T-helper 9 cell (primary cell): ENCODE results near the gene GSTT2B.
A peak's percentile ranks its signal among the peaks of the same experiment; 100 is the strongest.
"Not testable (repeated sequence)": the region's sequence is repeated elsewhere in the genome, so short reads cannot be mapped to it uniquely, and the experiment has no call there.

Experiments used
- DNase-seq: peaks from one replicate; pipeline ENCODE4 v3.0.0-alpha.2; 2020

GSTT2B gene

DNA sequence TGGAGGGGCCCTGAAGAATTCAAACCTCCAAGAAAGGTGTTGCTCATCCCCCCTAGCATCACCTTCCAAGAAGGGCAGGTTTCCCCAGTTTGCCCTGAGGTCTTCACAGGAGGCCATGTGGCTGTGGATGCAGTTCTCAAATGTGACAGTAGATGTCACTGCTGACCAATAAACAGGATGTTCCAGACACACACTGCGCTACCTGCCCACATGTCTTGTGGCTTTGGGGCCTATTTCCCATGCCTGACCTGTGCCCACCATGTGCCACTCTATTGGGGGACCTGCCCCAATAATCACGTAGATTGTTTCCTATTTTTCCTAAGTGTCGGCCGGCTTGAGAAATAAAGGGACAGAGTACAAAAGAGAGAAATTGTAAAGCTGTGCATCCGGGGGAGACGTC, 23.4 kb upstream of the GSTT2B start:
- no peak for DNase-seq

DNA sequence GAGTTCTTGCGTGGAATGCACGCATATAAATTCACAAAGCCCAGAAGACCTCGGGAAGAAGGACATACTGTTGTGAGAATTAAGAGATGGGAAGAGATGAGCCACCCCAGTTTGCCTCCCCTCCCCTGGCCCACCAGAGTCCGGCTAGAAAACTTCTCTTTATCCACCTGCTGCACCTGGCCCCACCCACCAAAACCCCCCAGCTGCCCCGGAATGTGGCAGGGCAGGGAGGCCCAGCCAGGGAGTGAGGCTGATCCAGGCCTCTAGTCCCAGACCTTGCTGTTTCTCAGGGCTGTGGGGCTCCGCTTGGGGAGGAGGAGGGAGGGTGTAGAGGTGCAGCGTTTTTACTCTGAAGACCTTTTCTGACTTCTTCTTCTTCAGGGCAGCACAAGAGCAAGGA, 19.6 kb upstream of the GSTT2B start:
- not testable (repeated sequence) for DNase-seq

- DNase-seq = not testable (repeated sequence)
Observed at GRCh38 chr22:23979557-23980240, 18.7 kb upstream of the GSTT2B start, which contains the start of gene GSTT2. Gene GSTT2 (plus strand): TSS chr22:23980134.

DNA sequence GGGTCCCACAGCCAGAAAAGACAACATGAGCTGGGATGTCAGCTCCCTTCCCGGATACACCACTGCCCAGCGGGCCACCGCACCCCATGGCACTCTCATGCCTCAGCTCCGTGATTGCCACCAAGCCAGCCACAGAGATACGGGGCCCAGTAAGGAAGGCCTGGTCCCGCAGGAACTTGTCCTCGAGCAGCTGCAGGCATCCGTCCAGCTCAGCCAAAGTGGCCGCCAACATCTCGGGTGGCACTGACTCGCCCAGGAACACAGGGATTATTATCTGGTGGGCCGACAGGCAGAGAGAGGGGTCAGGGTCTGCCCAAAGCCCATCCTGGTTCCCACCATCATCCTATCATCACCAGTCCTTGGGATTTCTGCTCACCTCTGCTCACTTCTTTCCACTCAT, 16.3 kb upstream of the GSTT2B start:
- not testable (repeated sequence) for DNase-seq

- not testable (repeated sequence) for DNase-seq
Observed at GRCh38 chr22:23974836-23975352, 13.9 kb upstream of the GSTT2B start.

DNA sequence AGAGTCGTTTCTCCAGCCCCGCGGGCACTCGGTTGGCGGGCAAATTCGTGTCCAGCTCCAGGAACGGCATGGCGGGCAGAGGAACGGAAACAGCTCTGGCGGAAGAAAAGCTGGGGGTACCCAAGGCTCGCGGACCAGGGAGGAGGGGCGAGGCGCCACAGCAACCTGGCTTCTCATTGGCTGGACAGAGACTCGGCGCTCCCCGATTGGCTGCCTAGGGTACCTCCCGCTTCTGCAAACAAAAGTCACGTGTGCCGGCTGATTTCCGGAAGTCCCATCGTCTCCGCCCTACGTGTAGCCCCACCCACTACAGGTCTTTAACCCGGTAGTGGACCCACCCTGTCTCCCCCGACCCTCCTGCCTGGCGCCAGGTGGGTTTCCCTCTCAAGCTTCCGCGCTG, 13.3 kb upstream of the GSTT2B start, which contains the start of gene DDT:
Gene DDT, minus strand, starts transcription at position 97 of the 400 bp plus-strand sequence. Its CDS starts 27 bp downstream, at position 70.
- DNase-seq = not testable (repeated sequence)

- DNase-seq = not testable (repeated sequence)
Observed at GRCh38 chr22:23971927-23972326, 10.9 kb upstream of the GSTT2B start.

- DNase-seq = no peak
Observed at GRCh38 chr22:23970816-23971486, 10.0 kb upstream of the GSTT2B start.

GRCh38 chr22:23970201-23970641, 9.2 kb upstream of the GSTT2B start:
- no peak for DNase-seq

DNA sequence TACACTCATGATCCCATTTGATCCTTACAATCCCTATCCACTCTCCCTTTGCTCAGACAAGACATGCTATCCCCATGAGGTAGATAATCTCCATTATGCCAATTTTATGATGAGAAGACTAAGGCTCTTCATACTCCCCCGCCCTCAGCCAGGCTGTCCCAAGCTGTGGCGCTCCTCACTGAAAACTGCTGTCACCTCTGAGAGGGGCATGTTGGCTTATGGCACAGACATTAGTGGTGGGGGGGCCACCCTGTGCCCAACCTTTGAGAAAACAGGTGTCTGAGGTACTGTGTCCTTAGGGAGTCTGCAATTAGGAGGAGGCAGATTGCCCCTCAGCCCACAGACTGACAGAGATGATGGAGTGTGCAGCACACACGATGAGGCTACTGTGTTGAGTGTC, 8.1 kb upstream of the GSTT2B start:
- DNase-seq = no peak

GRCh38 chr22:23966568-23966967, 5.6 kb upstream of the GSTT2B start, which contains the start of gene DDTL:
Gene DDTL (plus strand): TSS chr22:23966888. CDS start chr22:23966915, 27 bp downstream.
- not testable (repeated sequence) for DNase-seq

- not testable (repeated sequence) for DNase-seq
Observed at GRCh38 chr22:23966094-23966493, 5.1 kb upstream of the GSTT2B start.

- DNase-seq = peak; percentile 81
Observed at GRCh38 chr22:23956301-23956900, 4.6 kb downstream of the GSTT2B start.

DNA sequence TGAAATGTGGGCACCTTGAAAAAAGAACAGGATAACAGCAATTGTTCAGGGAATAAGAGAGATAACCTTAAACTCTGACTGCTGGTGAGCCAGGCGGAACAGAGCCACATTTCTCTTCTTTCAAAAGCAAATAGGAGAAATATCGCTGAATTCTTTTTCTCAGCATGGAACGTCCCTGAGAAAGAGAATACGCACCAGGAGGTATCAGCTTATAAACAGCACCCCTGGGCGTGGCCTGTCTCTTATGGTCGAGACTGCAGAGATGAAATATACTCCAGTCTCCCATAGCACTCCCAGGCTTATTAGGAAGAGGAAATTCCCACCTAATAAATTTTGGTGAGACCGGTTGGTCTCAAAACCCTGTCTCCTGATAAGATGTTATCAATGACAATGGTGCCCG, 5.1 kb downstream of the GSTT2B start:
- not testable (repeated sequence) for DNase-seq

DNA sequence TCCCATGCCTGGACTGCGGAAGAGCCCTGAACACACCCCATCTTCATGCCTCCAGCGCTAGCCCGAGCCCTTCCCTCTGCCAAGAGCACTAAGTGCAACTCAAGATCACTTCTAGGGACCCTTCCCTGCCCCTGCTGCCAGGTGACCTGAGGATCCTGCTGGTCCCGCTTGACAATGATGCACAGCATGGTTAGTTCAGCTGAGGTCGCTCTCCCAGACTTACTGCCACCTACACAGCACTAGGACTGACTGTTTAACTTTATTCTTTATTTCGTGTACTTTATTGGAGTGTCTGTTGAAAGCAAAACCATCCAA, 6.0 kb downstream of the GSTT2B start:
- DNase-seq = not testable (repeated sequence)

- not testable (repeated sequence) for DNase-seq
Observed at GRCh38 chr22:23954193-23954990, 6.6 kb downstream of the GSTT2B start.

DNA sequence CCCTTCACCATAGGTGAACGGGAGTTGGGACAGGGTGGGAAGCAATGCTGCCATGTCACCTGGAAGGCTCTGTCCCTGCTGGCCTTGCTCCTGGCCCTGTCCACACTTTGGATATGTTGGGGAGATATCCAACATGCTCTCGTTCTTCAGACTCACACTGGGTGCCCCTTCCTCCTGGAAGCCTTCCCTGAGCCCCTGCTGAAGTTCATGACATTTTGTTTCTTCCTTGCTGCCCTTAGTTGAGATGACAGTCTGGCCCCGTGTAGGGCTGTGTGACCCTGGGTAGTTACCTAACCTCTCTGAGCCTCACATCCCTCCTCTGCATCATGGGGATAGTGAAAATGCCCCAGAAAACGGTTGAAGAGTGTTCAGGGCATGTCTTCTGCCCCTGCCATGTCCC, 7.5 kb downstream of the GSTT2B start:
- not testable (repeated sequence) for DNase-seq

GRCh38 chr22:23952794-23953405, 8.1 kb downstream of the GSTT2B start:
- DNase-seq = not testable (repeated sequence)

GRCh38 chr22:23951383-23951782, 9.6 kb downstream of the GSTT2B start:
- DNase-seq = not testable (repeated sequence)

GRCh38 chr22:23949764-23950163, 11.2 kb downstream of the GSTT2B start:
- DNase-seq = not testable (repeated sequence)

DNA sequence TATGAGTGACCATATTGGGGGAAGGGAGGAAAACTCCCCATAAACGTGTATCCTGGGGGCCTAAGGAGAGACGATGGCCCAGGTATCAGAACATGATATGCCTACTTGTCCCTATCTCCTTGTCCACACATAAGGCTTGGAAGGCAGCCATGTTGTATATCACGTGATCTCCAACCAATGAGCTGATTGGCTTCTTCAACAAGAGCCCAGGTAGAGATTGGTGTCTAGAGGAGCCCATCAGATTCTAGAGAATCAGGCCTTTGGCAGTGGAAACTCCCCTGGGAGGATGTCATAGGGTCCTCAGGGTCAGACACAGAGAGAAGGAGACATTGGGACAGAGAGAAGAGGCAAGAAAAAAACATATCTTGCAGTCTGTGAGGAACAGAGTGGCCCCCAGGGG, 13.6 kb downstream of the GSTT2B start:
- DNase-seq = not testable (repeated sequence)

DNA sequence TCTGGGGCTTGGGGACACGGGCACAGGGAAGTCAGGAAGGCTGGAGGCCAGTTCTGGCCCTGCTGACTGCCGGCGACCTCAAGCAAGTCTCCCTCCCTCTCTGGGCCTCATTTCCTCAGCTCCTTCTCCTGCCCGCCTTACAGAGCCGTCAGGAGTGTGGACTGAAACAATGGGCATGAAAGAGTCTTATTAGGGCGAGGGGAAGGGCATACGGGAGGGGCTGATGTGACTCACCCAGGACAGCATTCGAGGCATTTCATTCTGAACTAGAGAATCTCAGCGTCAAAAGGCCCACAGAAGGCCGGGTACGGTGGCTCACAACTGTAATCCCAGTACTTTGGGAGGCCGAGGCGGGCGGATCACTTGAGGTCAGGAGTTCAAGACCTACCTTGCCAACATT, 20.8 kb downstream of the GSTT2B start:
- DNase-seq = not testable (repeated sequence)
